Fibroblast of mammary gland (primary cell): ENCODE data around the gene SEMA3B.

Experiments used
- DNase-seq: peaks from one replicate; pipeline ENCODE4 v3.0.0-alpha.2; 2010; ENCODE audit warnings: low read depth
- H3K4me3 ChIP-seq: 2 replicates; pipeline ENCODE4 v1.5.1; 2011; ENCODE audit warnings: low read depth, mild to moderate bottlenecking, low read length, moderate library complexity; ENCODE audit not compliant: control insufficient read depth
- CTCF ChIP-seq: conservative IDR thresholded peaks from 2 replicates; pipeline ENCODE4 v1.5.1; 2011; ENCODE audit warnings: low read depth, low read length, inconsistent platforms; ENCODE audit not compliant: control insufficient read depth, insufficient read depth

SEMA3B gene

GRCh38 chr3:50293079-50293801, 24.3 kb downstream of the SEMA3B start:
- DNase-seq = no peak
- no peak overlapping the region for H3K4me3 ChIP-seq
- no peak for TF ChIP-seq CTCF

- no peak for DNase-seq
- no peak for TF ChIP-seq CTCF
- no peak overlapping the region for H3K4me3 ChIP-seq
Observed at GRCh38 chr3:50294089-50294488, 25.1 kb downstream of the SEMA3B start.

- DNase-seq = no peak
- no peak for TF ChIP-seq CTCF
Observed at GRCh38 chr3:50294492-50295403, 25.8 kb downstream of the SEMA3B start.

GRCh38 chr3:50295553-50296431, 26.8 kb downstream of the SEMA3B start:
- DNase-seq = no peak

More at GRCh38 chr3:50294492-50295403, 25.8 kb downstream of the SEMA3B start:
- no peak overlapping the region for H3K4me3 ChIP-seq

GRCh38 chr3:50296721-50297383, 27.9 kb downstream of the SEMA3B start:
- DNase-seq = no peak
- TF ChIP-seq CTCF = no peak
- H3K4me3 ChIP-seq = no peak overlapping the region

More at GRCh38 chr3:50295553-50296431, 26.8 kb downstream of the SEMA3B start:
- no peak for TF ChIP-seq CTCF
- no peak overlapping the region for H3K4me3 ChIP-seq

- TF ChIP-seq CTCF = no peak
- DNase-seq = no peak
- H3K4me3 ChIP-seq = no peak overlapping the region
Observed at GRCh38 chr3:50297384-50297775, 28.4 kb downstream of the SEMA3B start.
